Liver (tissue), 9 donors: ENCODE results near the gene CHML. TPM values are rescaled to one million over a fixed set of nuclear protein-coding genes. Genes with fewer than 3 reads are reported as not detected.

ENCODE experiments used
- DNase-seq: peaks from one replicate; pipeline ENCODE4 v3.0.0-alpha.2; 2017; ENCODE audit warnings: low spot score
- H3K27ac ChIP-seq, 2 donors: one replicate each; pipeline ENCODE4 v1.7.0; 2013; ENCODE audit warnings: inconsistent platforms in 2 of 2, low read length in 2 of 2, control low read depth in 1 of 2, low read depth in 1 of 2, mild to moderate bottlenecking in 1 of 2
- H3K27me3 ChIP-seq, 4 donors: one replicate each; pipeline versions ENCODE4 v1.6.1 to v1.7.0; 2013; ENCODE audit warnings: low read length in 3 of 4, inconsistent platforms in 1 of 4, mild to moderate bottlenecking in 1 of 4, moderate library complexity in 1 of 4; ENCODE audit not compliant: control insufficient read depth in 4 of 4, insufficient read depth in 4 of 4
- H3K36me3 ChIP-seq, 4 donors: one replicate each; pipeline versions ENCODE4 v1.6.1 to v1.7.0; 2013; ENCODE audit warnings: low read length in 3 of 4, mild to moderate bottlenecking in 3 of 4, low read depth in 1 of 4, moderate library complexity in 1 of 4; ENCODE audit not compliant: control insufficient read depth in 4 of 4, insufficient read depth in 3 of 4
- H3K4me1 ChIP-seq, 4 donors: one replicate each; pipeline versions ENCODE4 v1.6.1 to v1.7.0; 2013; ENCODE audit warnings: low read length in 3 of 4, mild to moderate bottlenecking in 3 of 4, moderate library complexity in 1 of 4; ENCODE audit not compliant: control insufficient read depth in 4 of 4, insufficient read depth in 4 of 4
- H3K4me3 ChIP-seq, 3 donors: one replicate each; pipeline versions ENCODE4 v1.6.1 to v1.7.0; 2013; ENCODE audit warnings: low read length in 3 of 3, control low read depth in 1 of 3, low read depth in 1 of 3, mild to moderate bottlenecking in 1 of 3
- H3K9ac ChIP-seq, 2 donors: one replicate each; pipeline ENCODE4 v1.7.0; 2013; ENCODE audit warnings: low read length in 2 of 2, mild to moderate bottlenecking in 2 of 2, moderate library complexity in 2 of 2, control low read depth in 1 of 2, low read depth in 1 of 2
- H3K9me3 ChIP-seq, 4 donors: one replicate each; pipeline versions ENCODE4 v1.6.1 to v1.7.0; 2013; ENCODE audit warnings: low read length in 3 of 4; ENCODE audit not compliant: control insufficient read depth in 4 of 4
- EGR1 ChIP-seq, 2 donors: IDR thresholded peaks; 2 replicates each; pipeline ENCODE4 v1.6.1; 2016 to 2018; ENCODE audit warnings: antibody characterized with exemption in 2 of 2, low read depth in 2 of 2
- FOXA1 ChIP-seq: IDR thresholded peaks from 2 replicates; pipeline ENCODE4 v1.6.1; 2016; ENCODE audit warnings: antibody characterized with exemption
- FOXA2 ChIP-seq: IDR thresholded peaks from 2 replicates; pipeline ENCODE4 v1.6.1; 2016; ENCODE audit warnings: antibody characterized with exemption
- GABPA ChIP-seq, 2 donors: IDR thresholded peaks in 1 of 2; conservative IDR thresholded peaks in 1 of 2; 2 replicates each; pipeline ENCODE4 v1.6.1; 2016; ENCODE audit warnings: antibody characterized with exemption in 2 of 2, mild to moderate bottlenecking in 1 of 2, moderate library complexity in 1 of 2
- HNF4A ChIP-seq, 2 donors: conservative IDR thresholded peaks; 2 replicates each; pipeline ENCODE4 v1.6.1; 2016; ENCODE audit warnings: antibody characterized with exemption in 2 of 2, mild to moderate bottlenecking in 2 of 2
- HNF4G ChIP-seq: IDR thresholded peaks from 2 replicates; pipeline ENCODE4 v1.6.1; 2016; ENCODE audit warnings: antibody characterized with exemption
- JUND ChIP-seq, 2 donors: IDR thresholded peaks; 2 replicates each; pipeline ENCODE4 v1.6.1; 2016; ENCODE audit warnings: antibody characterized with exemption in 2 of 2
- MAX ChIP-seq: IDR thresholded peaks from 2 replicates; pipeline ENCODE4 v1.6.1; 2016; ENCODE audit warnings: antibody characterized with exemption
- NR2F2 ChIP-seq: IDR thresholded peaks from 2 replicates; pipeline ENCODE4 v1.6.1; 2016; ENCODE audit warnings: antibody characterized with exemption
- RAD21 ChIP-seq, 2 donors: IDR thresholded peaks; 2 replicates each; pipeline ENCODE4 v1.6.1; 2016; ENCODE audit warnings: antibody characterized with exemption in 2 of 2, mild to moderate bottlenecking in 2 of 2
- REST ChIP-seq: IDR thresholded peaks from 2 replicates; pipeline ENCODE4 v1.6.1; 2016; ENCODE audit warnings: antibody characterized with exemption, mild to moderate bottlenecking
- RXRA ChIP-seq, 2 donors: IDR thresholded peaks; 2 replicates each; pipeline ENCODE4 v1.6.1; 2017 to 2018; ENCODE audit warnings: antibody characterized with exemption in 2 of 2, mild to moderate bottlenecking in 1 of 2
- SP1 ChIP-seq: IDR thresholded peaks from 2 replicates; pipeline ENCODE4 v1.6.1; 2018; ENCODE audit warnings: antibody characterized with exemption, mild to moderate bottlenecking
- TAF1 ChIP-seq: conservative IDR thresholded peaks from 2 replicates; pipeline ENCODE4 v1.6.1; 2016; ENCODE audit warnings: antibody characterized with exemption, mild to moderate bottlenecking
- YY1 ChIP-seq: IDR thresholded peaks from 2 replicates; pipeline ENCODE4 v1.6.1; 2016; ENCODE audit warnings: antibody characterized with exemption, mild to moderate bottlenecking
- whole genome bisulfite sequencing: extraction: QIAGEN DNeasy Blood & Tissue Kit; methylation state at CpG from one replicate; pipeline ENCODE4 v1.1.7; 2013; 5-methylcytosine and 5-hydroxymethylcytosine counted together
- polyA plus RNA-seq, 2 donors: library from polyadenylated mRNA; stranded (reverse) in 1 of 2; unstranded in 1 of 2; fragments of 200-250 nt in 1 of 2; fragments of >200 nt in 1 of 2; fragmentation: Nextera tagmentation in 1 of 2; extraction: Ambion mirVana in 1 of 2; gene quantifications; one replicate each; pipeline versions ENCODE4 v1.2.1 to v1.2.3, GENCODE V29; 2013 to 2015
- total RNA-seq, 2 donors: library from RNA; depleted of rRNA; stranded (reverse); fragments of >200 nt; gene quantifications; one replicate each; pipeline ENCODE4 v1.2.3, GENCODE V29; 2014
- TF ChIP-seq, protein P1 (sequence below): IDR thresholded peaks from 2 replicates; pipeline ENCODE4 v1.6.1; 2016; ENCODE audit warnings: antibody characterized with exemption
- TF ChIP-seq, protein P2 (sequence below): fragments of 150-350 bp; IDR thresholded peaks from 2 replicates; pipeline ENCODE4 v1.5.1; 2017; ENCODE audit warnings: improper control_type of control experiment, low read depth, low read length; ENCODE audit not compliant: missing input control
- donor health status: healthy.
- donor health status: healthy.
- donor health status: healthy.
- donor health status: healthy.
- donor health status: healthy.

CHML gene
- total and polyA plus RNA-seq, 4 donors, result 0.53 to 8.1 (median 3.3) TPM

- TF ChIP-seq RXRA (IDR thresholded peaks at IDR 0.05), result peak; percentile 37 to 56
- TF ChIP-seq HNF4A (conservative IDR thresholded peaks at IDR 0.05), result peak in 1 of 2 donors; percentile 25
- no peak for TF ChIP-seq YY1
- TF ChIP-seq, protein P1, sequence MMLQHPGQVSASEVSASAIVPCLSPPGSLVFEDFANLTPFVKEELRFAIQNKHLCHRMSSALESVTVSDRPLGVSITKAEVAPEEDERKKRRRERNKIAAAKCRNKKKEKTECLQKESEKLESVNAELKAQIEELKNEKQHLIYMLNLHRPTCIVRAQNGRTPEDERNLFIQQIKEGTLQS, result no peak
- peak; percentile 43 to 52 for TF ChIP-seq JUND (IDR thresholded peaks at IDR 0.05)
- DNase-seq, result no peak
- no peaks in the 10 kb centered on the region for H3K9me3 ChIP-seq
- no peaks in the 10 kb centered on the region for H3K36me3 ChIP-seq
- no peak overlapping the region for H3K4me3 ChIP-seq
- WGBS, result 58% methylated on average over 12 of the region's 12 CpGs
- peaks cover 4 to 27% (median 9%) of the 10 kb centered on the region in 4 donors for H3K4me1 ChIP-seq
- no peaks in the 10 kb centered on the region for H3K27me3 ChIP-seq
- H3K27ac ChIP-seq, result peak overlapping the region in 1 of 2 donors; percentile 36
- H3K9ac ChIP-seq, result no peak overlapping the region
Measured at GRCh38 chr1:241641773-241642592, 1.8 kb upstream of the CHML start.

- no peak for DNase-seq
- H3K9ac ChIP-seq, result no peak overlapping the region
- peak overlapping the region; percentile 55 to 97 (median 64) for H3K4me3 ChIP-seq
- WGBS, result 90% methylated on average over 9 of the region's 9 CpGs
- H3K36me3 ChIP-seq, result no peaks in the 10 kb centered on the region
- no peaks in the 10 kb centered on the region for H3K27me3 ChIP-seq
- no peaks in the 10 kb centered on the region for H3K9me3 ChIP-seq
- H3K27ac ChIP-seq, result peak overlapping the region; percentile 58 to 63
- no peak for TF ChIP-seq TAF1
- TF ChIP-seq, protein P1, result no peak
- peaks cover 4 to 27% (median 9%) of the 10 kb centered on the region in 4 donors for H3K4me1 ChIP-seq
Measured at GRCh38 chr1:241640867-241641622, 876 bp upstream of the CHML start.

- Histone ChIP-seq H3K27me3 (no peaks in the 10 kb centered on the region), H3K27ac (peak overlapping the region; percentile 88 to 89), H3K4me1 (peaks cover 4 to 27% (median 9%) of the 10 kb centered on the region in 4 donors), H3K9me3 (no peaks in the 10 kb centered on the region), H3K9ac (peak overlapping the region; percentile 83 to 89), H3K36me3 (peaks cover 0 to 4% (median 2%) of the 10 kb centered on the region in 4 donors), H3K4me3 (peak overlapping the region; percentile 97 to 99 (median 98))
- peak; percentile 59 for DNase-seq
- WGBS, result under 1% methylated on average over 42 of the region's 42 CpGs
- TF ChIP-seq JUND (IDR thresholded peaks at IDR 0.05) (no peak), RAD21 (IDR thresholded peaks at IDR 0.05) (no peak), GABPA (IDR thresholded peaks at IDR 0.05 in 1 of 2, conservative IDR thresholded peaks at IDR 0.05 in 1 of 2) (no peak), NR2F2 (no peak), HNF4G (no peak), REST (no peak), YY1 (no peak), HNF4A (conservative IDR thresholded peaks at IDR 0.05) (no peak), FOXA1 (no peak), MAX (no peak), FOXA2 (no peak), EGR1 (IDR thresholded peaks at IDR 0.05; ENCODE audit: low read depth in 2 of 2) (no peak), TAF1 (no peak), RXRA (IDR thresholded peaks at IDR 0.05) (no peak), SP1 (no peak)
- TF ChIP-seq, protein P1, result no peak
- TF ChIP-seq, protein P2, sequence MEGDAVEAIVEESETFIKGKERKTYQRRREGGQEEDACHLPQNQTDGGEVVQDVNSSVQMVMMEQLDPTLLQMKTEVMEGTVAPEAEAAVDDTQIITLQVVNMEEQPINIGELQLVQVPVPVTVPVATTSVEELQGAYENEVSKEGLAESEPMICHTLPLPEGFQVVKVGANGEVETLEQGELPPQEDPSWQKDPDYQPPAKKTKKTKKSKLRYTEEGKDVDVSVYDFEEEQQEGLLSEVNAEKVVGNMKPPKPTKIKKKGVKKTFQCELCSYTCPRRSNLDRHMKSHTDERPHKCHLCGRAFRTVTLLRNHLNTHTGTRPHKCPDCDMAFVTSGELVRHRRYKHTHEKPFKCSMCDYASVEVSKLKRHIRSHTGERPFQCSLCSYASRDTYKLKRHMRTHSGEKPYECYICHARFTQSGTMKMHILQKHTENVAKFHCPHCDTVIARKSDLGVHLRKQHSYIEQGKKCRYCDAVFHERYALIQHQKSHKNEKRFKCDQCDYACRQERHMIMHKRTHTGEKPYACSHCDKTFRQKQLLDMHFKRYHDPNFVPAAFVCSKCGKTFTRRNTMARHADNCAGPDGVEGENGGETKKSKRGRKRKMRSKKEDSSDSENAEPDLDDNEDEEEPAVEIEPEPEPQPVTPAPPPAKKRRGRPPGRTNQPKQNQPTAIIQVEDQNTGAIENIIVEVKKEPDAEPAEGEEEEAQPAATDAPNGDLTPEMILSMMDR, result no peak
Measured at GRCh38 chr1:241639623-241640148, 483 bp downstream of the CHML start.
